ENCODE results near the gene DDX19B.
"Not testable (repeated sequence)": the region's sequence is repeated elsewhere in the genome, so short reads cannot be mapped to it uniquely, and the experiment has no call there.

Gene DDX19B

DNA sequence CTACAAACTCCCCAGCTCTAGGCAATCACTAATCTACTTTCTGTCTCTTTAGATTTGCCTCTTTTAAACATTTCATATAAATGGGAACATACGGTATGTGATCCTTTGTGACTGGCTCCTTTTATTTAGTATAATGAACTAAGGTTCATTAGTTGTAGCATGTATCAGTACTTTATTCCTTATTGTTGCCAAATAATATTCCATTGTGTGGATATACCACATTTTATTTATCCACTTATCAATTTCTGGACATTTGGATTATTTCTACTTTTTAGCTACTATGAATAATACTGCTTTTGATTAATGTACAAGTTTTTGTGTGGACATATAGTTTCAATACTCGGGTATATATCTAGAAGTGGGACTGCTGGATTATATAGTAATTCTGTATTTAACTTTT lies 7.9 kb downstream of the DDX19B start:
- H3K9ac ChIP-seq: no peak overlapping the region
- H3K4me1 ChIP-seq: no peaks in the 10 kb centered on the region
- H2AFZ ChIP-seq: no peak overlapping the region
- H3K9me3 ChIP-seq (ENCODE audit: control insufficient read depth, low read length): no peaks in the 10 kb centered on the region
- peaks cover 18% of the 10 kb centered on the region for H3K79me2 ChIP-seq
- H3K4me2 ChIP-seq (ENCODE audit: low read length): no peak overlapping the region
- TF ChIP-seq, protein P1, sequence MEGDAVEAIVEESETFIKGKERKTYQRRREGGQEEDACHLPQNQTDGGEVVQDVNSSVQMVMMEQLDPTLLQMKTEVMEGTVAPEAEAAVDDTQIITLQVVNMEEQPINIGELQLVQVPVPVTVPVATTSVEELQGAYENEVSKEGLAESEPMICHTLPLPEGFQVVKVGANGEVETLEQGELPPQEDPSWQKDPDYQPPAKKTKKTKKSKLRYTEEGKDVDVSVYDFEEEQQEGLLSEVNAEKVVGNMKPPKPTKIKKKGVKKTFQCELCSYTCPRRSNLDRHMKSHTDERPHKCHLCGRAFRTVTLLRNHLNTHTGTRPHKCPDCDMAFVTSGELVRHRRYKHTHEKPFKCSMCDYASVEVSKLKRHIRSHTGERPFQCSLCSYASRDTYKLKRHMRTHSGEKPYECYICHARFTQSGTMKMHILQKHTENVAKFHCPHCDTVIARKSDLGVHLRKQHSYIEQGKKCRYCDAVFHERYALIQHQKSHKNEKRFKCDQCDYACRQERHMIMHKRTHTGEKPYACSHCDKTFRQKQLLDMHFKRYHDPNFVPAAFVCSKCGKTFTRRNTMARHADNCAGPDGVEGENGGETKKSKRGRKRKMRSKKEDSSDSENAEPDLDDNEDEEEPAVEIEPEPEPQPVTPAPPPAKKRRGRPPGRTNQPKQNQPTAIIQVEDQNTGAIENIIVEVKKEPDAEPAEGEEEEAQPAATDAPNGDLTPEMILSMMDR (IDR thresholded peaks at IDR 0.05): no peak
- no peaks in the 10 kb centered on the region for H3K27me3 ChIP-seq (ENCODE audit: control insufficient read depth, insufficient read depth, low read length)
- H3K4me3 ChIP-seq (ENCODE audit: low read depth, low read length): no peak overlapping the region
- no peaks in the 10 kb centered on the region for H3K36me3 ChIP-seq (ENCODE audit: control insufficient read depth, insufficient read depth, low read length)
- no peak overlapping the region for H3K27ac ChIP-seq

DNA sequence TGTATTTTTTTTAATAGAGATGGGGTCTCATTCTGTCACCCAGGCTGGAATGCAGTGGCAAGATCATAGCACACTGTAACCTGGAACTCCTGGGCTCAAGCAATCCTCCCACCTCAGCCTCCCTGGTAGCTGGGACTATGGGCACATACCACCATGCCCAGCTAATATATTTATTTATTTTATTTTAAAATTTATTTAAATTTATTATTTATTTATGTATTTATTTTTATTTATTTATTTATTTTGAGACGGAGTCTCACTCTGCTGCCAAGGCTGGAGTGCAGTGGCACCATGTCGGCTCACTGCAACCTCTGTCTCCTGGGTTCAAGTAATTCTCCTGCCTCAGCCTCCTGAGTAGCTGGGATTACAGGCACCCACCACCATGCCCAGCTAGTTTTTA lies 8.7 kb downstream of the DDX19B start:
- not testable (repeated sequence) for H3K27me3 ChIP-seq (ENCODE audit: control insufficient read depth, insufficient read depth, low read length); H3K4me1 ChIP-seq; H3K4me2 ChIP-seq (ENCODE audit: low read length); H3K36me3 ChIP-seq (ENCODE audit: control insufficient read depth, insufficient read depth, low read length); H3K27ac ChIP-seq; H2AFZ ChIP-seq; H3K9ac ChIP-seq; H3K4me3 ChIP-seq (ENCODE audit: low read depth, low read length); H3K9me3 ChIP-seq (ENCODE audit: control insufficient read depth, low read length)
- H3K79me2 ChIP-seq: peaks cover 19% of the 10 kb centered on the region

DNA sequence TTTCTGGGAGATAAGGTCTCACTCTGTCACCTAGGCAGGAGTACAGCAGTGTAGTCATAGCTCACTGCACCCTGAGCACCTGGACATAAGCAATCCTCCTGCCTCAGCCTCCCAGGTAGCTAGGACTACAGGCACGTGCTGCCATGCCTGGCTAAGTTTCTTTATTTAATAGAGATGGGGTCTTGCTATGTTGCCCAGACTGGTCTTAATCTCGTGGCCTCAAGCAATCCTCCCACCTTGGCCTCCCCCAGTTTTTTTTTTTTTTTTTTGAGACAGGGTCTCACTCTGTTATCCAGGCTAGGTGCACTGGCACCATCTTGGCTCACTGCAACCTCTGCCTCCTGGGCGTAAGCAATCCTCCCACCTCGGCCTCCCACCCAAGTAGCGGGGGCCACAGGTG lies 21.1 kb downstream of the DDX19B start:
- no peaks in the 10 kb centered on the region for H3K36me3 ChIP-seq (ENCODE audit: control insufficient read depth, insufficient read depth, low read length)

DNA sequence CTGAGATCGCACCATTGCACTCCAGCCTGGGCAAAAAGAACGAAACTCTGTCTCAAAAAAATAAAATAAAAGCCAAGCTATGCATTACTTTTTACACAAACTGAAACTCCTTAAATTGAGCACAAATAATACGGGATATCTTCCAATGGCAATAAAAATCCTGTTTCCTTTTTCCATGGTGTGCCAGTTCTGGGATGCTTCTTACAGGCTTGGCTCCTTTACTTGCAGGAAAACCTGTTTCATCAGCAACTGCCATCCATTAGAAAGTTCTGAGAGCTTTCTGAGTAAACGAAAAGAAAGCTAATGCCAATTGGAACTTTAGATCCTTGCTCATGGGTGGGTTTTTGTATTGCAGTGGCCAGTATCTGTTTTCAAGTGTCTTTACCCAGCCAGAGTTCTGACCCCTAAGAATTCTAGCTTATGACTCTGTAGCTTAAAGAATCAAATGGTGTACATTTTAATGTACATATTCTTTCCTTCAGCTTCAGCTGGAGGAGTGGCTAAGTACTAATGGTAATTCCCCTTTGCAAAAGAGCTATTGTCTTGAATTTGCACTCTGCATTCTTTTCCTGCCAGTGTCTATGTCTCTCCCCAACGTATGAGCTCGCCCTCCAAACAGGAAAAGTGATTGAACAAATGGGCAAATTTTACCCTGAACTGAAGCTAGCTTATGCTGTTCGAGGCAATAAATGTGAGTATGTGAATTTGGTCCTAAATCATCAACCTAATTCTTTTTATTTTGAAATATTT lies 26.2 kb downstream of the DDX19B start:
- H3K4me1 ChIP-seq: no peaks in the 10 kb centered on the region
- no peaks in the 10 kb centered on the region for H3K36me3 ChIP-seq (ENCODE audit: control insufficient read depth, insufficient read depth, low read length)
- H3K9ac ChIP-seq: no peak overlapping the region

More for the DNA sequence above, 21.1 kb downstream of the DDX19B start:
- H3K9me3 ChIP-seq (ENCODE audit: control insufficient read depth, low read length): no peaks in the 10 kb centered on the region
- no peak overlapping the region for H3K4me2 ChIP-seq (ENCODE audit: low read length)
- no peaks in the 10 kb centered on the region for H3K27me3 ChIP-seq (ENCODE audit: control insufficient read depth, insufficient read depth, low read length)
- H3K4me3 ChIP-seq (ENCODE audit: low read depth, low read length): no peak overlapping the region
- TF ChIP-seq, protein P1 (IDR thresholded peaks at IDR 0.05): no peak
- no peak overlapping the region for H2AFZ ChIP-seq
- H3K27ac ChIP-seq: no peak overlapping the region
- no peaks in the 10 kb centered on the region for H3K4me1 ChIP-seq
- H3K79me2 ChIP-seq: no peaks in the 10 kb centered on the region
- no peak overlapping the region for H3K9ac ChIP-seq

DNA sequence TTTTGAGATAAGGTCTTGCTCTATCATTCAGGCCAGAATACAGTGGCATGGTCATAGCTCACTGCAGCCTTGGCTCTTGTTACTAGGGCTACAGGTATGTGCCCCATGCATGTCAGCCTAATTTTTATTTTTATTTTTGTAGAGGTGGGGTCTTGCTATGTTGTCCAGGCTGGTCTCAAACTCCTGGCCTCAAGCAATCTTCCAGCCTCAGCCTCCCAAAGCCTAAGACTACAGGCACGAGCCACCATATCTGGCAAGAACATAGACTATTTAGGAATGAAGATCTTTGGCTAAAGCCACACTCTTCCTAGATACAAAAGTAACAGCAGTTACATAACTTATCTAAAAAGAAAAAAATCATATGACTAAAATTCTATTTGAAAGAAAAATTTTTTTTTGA lies 32.1 kb downstream of the DDX19B start:
- Histone ChIP-seq H3K4me2 (ENCODE audit: low read length) (no peak overlapping the region), H3K27ac (no peak overlapping the region), H3K36me3 (ENCODE audit: control insufficient read depth, insufficient read depth, low read length) (no peaks in the 10 kb centered on the region), H3K79me2 (no peaks in the 10 kb centered on the region), H3K9ac (no peak overlapping the region), H3K4me1 (no peaks in the 10 kb centered on the region), H2AFZ (no peak overlapping the region), H3K9me3 (ENCODE audit: control insufficient read depth, low read length) (no peaks in the 10 kb centered on the region), H3K4me3 (ENCODE audit: low read depth, low read length) (no peak overlapping the region), H3K27me3 (ENCODE audit: control insufficient read depth, insufficient read depth, low read length) (no peaks in the 10 kb centered on the region)
- TF ChIP-seq, protein P1 (IDR thresholded peaks at IDR 0.05): no peak

More for the DNA sequence above, 26.2 kb downstream of the DDX19B start:
- H3K4me3 ChIP-seq (ENCODE audit: low read depth, low read length): no peak overlapping the region
- TF ChIP-seq, protein P1 (IDR thresholded peaks at IDR 0.05): no peak
- H3K4me2 ChIP-seq (ENCODE audit: low read length): no peak overlapping the region
- H3K9me3 ChIP-seq (ENCODE audit: control insufficient read depth, low read length): no peaks in the 10 kb centered on the region
- no peak overlapping the region for H3K27ac ChIP-seq
- H3K79me2 ChIP-seq: no peaks in the 10 kb centered on the region
- H3K27me3 ChIP-seq (ENCODE audit: control insufficient read depth, insufficient read depth, low read length): no peaks in the 10 kb centered on the region
- no peak overlapping the region for H2AFZ ChIP-seq
